OCI-LY1 (cell line): ENCODE results near the gene RSBN1L.

Experiments
- H2AFZ ChIP-seq: fragments of 200-600 bp; sonication (generic), shearing (Covaris generic); 2 replicates; pipeline ENCODE4 v1.6.0; 2014; ENCODE audit warnings: antibody characterized with exemption, mild to moderate bottlenecking, low read length
- H3F3A ChIP-seq: fragments of 200-600 bp; sonication (generic), shearing (Covaris generic); 2 replicates; pipeline ENCODE4 v1.6.0; 2014; ENCODE audit warnings: mild to moderate bottlenecking, antibody characterized with exemption, low read length, moderate library complexity; ENCODE audit not compliant: insufficient read depth
- H3K27ac ChIP-seq: fragments of 200-600 bp; sonication (generic); 2 replicates; pipeline ENCODE4 v1.5.1; 2014; ENCODE audit warnings: low read length, mixed run types, mild to moderate bottlenecking, low read depth; ENCODE audit not compliant: poor library complexity, severe bottlenecking
- H3K27me3 ChIP-seq: fragments of 200-600 bp; sonication (generic); 2 replicates; pipeline ENCODE4 v1.6.0; 2014; ENCODE audit warnings: antibody characterized with exemption, mild to moderate bottlenecking, low read length, moderate library complexity; ENCODE audit not compliant: insufficient read depth
- H3K36me3 ChIP-seq: fragments of 200-600 bp; sonication (generic); 2 replicates; pipeline ENCODE4 v1.6.1; 2014; ENCODE audit warnings: mild to moderate bottlenecking, antibody characterized with exemption, low read length, moderate library complexity, mixed read lengths; ENCODE audit not compliant: insufficient read depth
- H3K4me1 ChIP-seq: fragments of 200-600 bp; sonication (generic); 2 replicates; pipeline ENCODE4 v1.5.1; 2014; ENCODE audit warnings: mild to moderate bottlenecking, low read length, moderate library complexity; ENCODE audit not compliant: insufficient read depth, severe bottlenecking
- H3K4me2 ChIP-seq: fragments of 200-600 bp; sonication (generic), shearing (Covaris generic); 2 replicates; pipeline ENCODE4 v1.6.1; 2014; ENCODE audit warnings: low read length
- H3K4me3 ChIP-seq: fragments of 200-600 bp; sonication (generic); 2 replicates; pipeline ENCODE4 v1.5.1; 2014; ENCODE audit warnings: low read length, low read depth, mild to moderate bottlenecking, mixed read lengths; ENCODE audit not compliant: poor library complexity, severe bottlenecking
- H3K79me2 ChIP-seq: fragments of 200-600 bp; shearing (Covaris generic); 2 replicates; pipeline ENCODE4 v1.6.1; 2016; ENCODE audit warnings: mixed run types, low read length, mixed read lengths; ENCODE audit not compliant: insufficient read depth
- H3K9ac ChIP-seq: fragments of 200-600 bp; sonication (generic), shearing (Covaris generic); 2 replicates; pipeline ENCODE4 v1.6.1; 2014; ENCODE audit warnings: mild to moderate bottlenecking, low read length, mixed read lengths
- H3K9me2 ChIP-seq: fragments of 200-600 bp; sonication (generic), shearing (Covaris generic); 2 replicates; pipeline ENCODE4 v1.6.1; 2014; ENCODE audit warnings: low read depth, mild to moderate bottlenecking, low read length, mixed read lengths
- H3K9me3 ChIP-seq: fragments of 200-600 bp; shearing (Covaris generic); 2 replicates; pipeline ENCODE4 v1.6.1; 2014; ENCODE audit warnings: low read length, mixed read lengths
- H4K20me1 ChIP-seq: fragments of 200-600 bp; sonication (generic), shearing (Covaris generic); 2 replicates; pipeline ENCODE4 v1.6.0; 2016; ENCODE audit warnings: mild to moderate bottlenecking, low read length; ENCODE audit not compliant: insufficient read depth
- CTCF ChIP-seq: fragments of 200-600 bp; sonication (generic), shearing (Covaris generic); IDR thresholded peaks from 2 replicates; pipeline ENCODE4 v1.5.1; 2017; ENCODE audit warnings: mild to moderate bottlenecking, antibody characterized with exemption, low read length, moderate library complexity, mixed read lengths
- EZH2 ChIP-seq: fragments of 200-600 bp; sonication (generic), shearing (Covaris generic); IDR thresholded peaks from 2 replicates; pipeline ENCODE4 v1.8.0; 2017; ENCODE audit warnings: borderline replicate concordance, mixed run types, mild to moderate bottlenecking, antibody characterized with exemption, low read length, moderate library complexity, mixed read lengths

The RSBN1L gene

GRCh38 chr7:77823787-77824186 is 127.5 kb downstream of the RSBN1L start:
- TF ChIP-seq CTCF (no peak), EZH2 (no peak)
- Histone ChIP-seq H3K4me3 (no peak overlapping the region), H3K9me2 (no peaks in the 10 kb centered on the region), H3K4me1 (peaks cover 36% of the 10 kb centered on the region), H3K79me2 (peaks cover 44% of the 10 kb centered on the region), H3K36me3 (peaks cover 28% of the 10 kb centered on the region), H4K20me1 (no peaks in the 10 kb centered on the region), H3K4me2 (peak overlapping the region; percentile 3; the same call in 1 of the 2 replicates), H3K9me3 (peaks cover 22% of the 10 kb centered on the region), H3F3A (no peaks in the 10 kb centered on the region; the same call in 1 of the 2 replicates), H3K27ac (peak overlapping the region; percentile 48), H3K27me3 (no peaks in the 10 kb centered on the region), H2AFZ (no peak overlapping the region), H3K9ac (no peak overlapping the region)

- Histone ChIP-seq H3K27ac (peak overlapping the region; percentile 48), H3K4me2 (no peak overlapping the region), H3K36me3 (peaks cover 23% of the 10 kb centered on the region)
These were observed 128.4 kb downstream of the RSBN1L start for GRCh38 chr7:77824636-77825035.

GRCh38 chr7:77825131-77825530 is 128.9 kb downstream of the RSBN1L start:
- H3K4me3 ChIP-seq: no peak overlapping the region
- peaks cover 14% of the 10 kb centered on the region for H3K9me3 ChIP-seq

More at GRCh38 chr7:77824636-77825035, 128.4 kb downstream of the RSBN1L start:
- Histone ChIP-seq H2AFZ (no peak overlapping the region), H3K9me3 (peaks cover 15% of the 10 kb centered on the region), H3K9ac (no peak overlapping the region), H3K4me3 (no peak overlapping the region), H3K27me3 (no peaks in the 10 kb centered on the region), H3K4me1 (peaks cover 45% of the 10 kb centered on the region), H4K20me1 (no peaks in the 10 kb centered on the region), H3K79me2 (peaks cover 44% of the 10 kb centered on the region), H3F3A (no peaks in the 10 kb centered on the region), H3K9me2 (no peaks in the 10 kb centered on the region)
- TF ChIP-seq EZH2: no peak
- TF ChIP-seq CTCF: no peak

More at GRCh38 chr7:77825131-77825530, 128.9 kb downstream of the RSBN1L start:
- Histone ChIP-seq H3K9ac (no peak overlapping the region), H4K20me1 (no peaks in the 10 kb centered on the region), H3K27ac (no peak overlapping the region), H3K4me2 (no peak overlapping the region), H3K9me2 (no peaks in the 10 kb centered on the region), H2AFZ (no peak overlapping the region), H3K4me1 (peaks cover 50% of the 10 kb centered on the region), H3K36me3 (peaks cover 18% of the 10 kb centered on the region), H3K79me2 (peaks cover 46% of the 10 kb centered on the region), H3F3A (no peaks in the 10 kb centered on the region), H3K27me3 (no peaks in the 10 kb centered on the region)
- no peak for TF ChIP-seq CTCF
- TF ChIP-seq EZH2: no peak
